Neural progenitor cell (in vitro differentiated cells): ENCODE results near the gene RAI14.

Experiments
- EZH2 ChIP-seq: fragments of 200-600 bp; sonication (generic); IDR thresholded peaks from 2 replicates; pipeline ENCODE4 v1.6.1; 2017; ENCODE audit warnings: antibody characterized with exemption, mild to moderate bottlenecking, moderate library complexity
- EZH2phosphoT487 ChIP-seq: fragments of 200-600 bp; sonication (generic); IDR thresholded peaks from 2 replicates; pipeline ENCODE4 v1.6.1; 2017; ENCODE audit warnings: antibody characterized with exemption
- TF ChIP-seq, protein P1 (sequence below): fragments of 200-600 bp; sonication (generic); IDR thresholded peaks from 2 replicates; pipeline ENCODE4 v1.5.1; 2017; ENCODE audit warnings: antibody characterized with exemption, mild to moderate bottlenecking

- TF ChIP-seq EZH2phosphoT487 (no peak), EZH2 (no peak)
- TF ChIP-seq, protein P1, sequence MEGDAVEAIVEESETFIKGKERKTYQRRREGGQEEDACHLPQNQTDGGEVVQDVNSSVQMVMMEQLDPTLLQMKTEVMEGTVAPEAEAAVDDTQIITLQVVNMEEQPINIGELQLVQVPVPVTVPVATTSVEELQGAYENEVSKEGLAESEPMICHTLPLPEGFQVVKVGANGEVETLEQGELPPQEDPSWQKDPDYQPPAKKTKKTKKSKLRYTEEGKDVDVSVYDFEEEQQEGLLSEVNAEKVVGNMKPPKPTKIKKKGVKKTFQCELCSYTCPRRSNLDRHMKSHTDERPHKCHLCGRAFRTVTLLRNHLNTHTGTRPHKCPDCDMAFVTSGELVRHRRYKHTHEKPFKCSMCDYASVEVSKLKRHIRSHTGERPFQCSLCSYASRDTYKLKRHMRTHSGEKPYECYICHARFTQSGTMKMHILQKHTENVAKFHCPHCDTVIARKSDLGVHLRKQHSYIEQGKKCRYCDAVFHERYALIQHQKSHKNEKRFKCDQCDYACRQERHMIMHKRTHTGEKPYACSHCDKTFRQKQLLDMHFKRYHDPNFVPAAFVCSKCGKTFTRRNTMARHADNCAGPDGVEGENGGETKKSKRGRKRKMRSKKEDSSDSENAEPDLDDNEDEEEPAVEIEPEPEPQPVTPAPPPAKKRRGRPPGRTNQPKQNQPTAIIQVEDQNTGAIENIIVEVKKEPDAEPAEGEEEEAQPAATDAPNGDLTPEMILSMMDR = no peak
Measured at GRCh38 chr5:34834794-34835089, 178.6 kb downstream of the RAI14 start.
